ENCODE data around the gene MAP7D2. TPM values are rescaled to one million over a fixed set of nuclear protein-coding genes. Genes with fewer than 3 reads are reported as not detected.

MAP7D2 gene
- total and polyA plus RNA-seq, 9 donors = 0.12 to 1.7 (median 0.28) TPM

DNA sequence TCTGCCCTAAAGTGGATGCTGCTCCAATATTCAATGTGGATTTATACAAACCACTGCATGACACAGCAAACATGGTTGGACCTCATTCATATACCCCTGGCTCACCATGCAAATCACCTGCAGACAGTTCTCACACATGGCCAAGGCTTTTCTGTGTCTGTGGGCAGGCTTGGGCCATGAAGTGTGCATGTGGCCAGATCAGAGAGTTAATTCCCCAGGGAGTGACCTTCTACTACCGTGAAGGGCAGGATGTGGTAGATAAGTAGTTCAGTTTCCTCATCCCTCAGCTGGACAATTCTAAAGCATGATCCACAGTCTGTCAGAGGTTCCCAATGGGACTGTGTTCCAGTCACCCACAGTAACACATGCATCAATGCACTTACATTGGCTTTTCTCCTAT, 101.3 kb downstream of the MAP7D2 start:
- TF ChIP-seq EP300 (IDR thresholded peaks at IDR 0.05) (no peak), POLR2A (IDR thresholded peaks at IDR 0.05) (no peak)
- TF ChIP-seq, protein P1, sequence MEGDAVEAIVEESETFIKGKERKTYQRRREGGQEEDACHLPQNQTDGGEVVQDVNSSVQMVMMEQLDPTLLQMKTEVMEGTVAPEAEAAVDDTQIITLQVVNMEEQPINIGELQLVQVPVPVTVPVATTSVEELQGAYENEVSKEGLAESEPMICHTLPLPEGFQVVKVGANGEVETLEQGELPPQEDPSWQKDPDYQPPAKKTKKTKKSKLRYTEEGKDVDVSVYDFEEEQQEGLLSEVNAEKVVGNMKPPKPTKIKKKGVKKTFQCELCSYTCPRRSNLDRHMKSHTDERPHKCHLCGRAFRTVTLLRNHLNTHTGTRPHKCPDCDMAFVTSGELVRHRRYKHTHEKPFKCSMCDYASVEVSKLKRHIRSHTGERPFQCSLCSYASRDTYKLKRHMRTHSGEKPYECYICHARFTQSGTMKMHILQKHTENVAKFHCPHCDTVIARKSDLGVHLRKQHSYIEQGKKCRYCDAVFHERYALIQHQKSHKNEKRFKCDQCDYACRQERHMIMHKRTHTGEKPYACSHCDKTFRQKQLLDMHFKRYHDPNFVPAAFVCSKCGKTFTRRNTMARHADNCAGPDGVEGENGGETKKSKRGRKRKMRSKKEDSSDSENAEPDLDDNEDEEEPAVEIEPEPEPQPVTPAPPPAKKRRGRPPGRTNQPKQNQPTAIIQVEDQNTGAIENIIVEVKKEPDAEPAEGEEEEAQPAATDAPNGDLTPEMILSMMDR (IDR thresholded peaks at IDR 0.05) = no peak
- no peaks in the 10 kb centered on the region for H3K9me3 ChIP-seq
- H3K27me3 ChIP-seq = no peaks in the 10 kb centered on the region
- 44 to 64% (median 52%) methylated on average over 1 of the region's 1 CpG for WGBS, 3 donors
- no peak overlapping the region for H3K27ac ChIP-seq
- H3K36me3 ChIP-seq = no peaks in the 10 kb centered on the region
- no peak for DNase-seq
- H3K4me1 ChIP-seq (ENCODE audit: insufficient read depth) = no peaks in the 10 kb centered on the region
- H3K4me3 ChIP-seq = no peak overlapping the region
- intact Hi-C loops (cut with DNase I) = no loop called here

DNA sequence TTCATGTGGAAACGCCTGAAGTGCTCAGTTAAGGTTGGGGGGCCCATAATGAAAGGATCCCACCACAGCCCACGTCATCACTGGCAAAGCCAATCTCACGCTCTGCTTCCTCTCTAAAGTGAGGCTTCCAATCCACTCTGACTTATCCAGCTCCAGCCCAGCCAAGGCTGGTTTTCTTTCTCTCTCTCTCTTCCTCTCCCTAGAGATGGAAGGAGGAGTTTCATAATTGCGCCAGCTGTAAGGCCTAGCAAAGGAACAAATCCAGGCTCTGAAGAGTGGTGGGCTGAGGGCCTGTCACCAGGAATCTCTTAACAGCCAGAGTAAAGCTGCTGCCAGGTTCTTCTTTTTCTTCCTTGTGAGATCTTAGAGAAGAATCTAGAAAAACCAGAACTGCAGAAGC, 105.1 kb downstream of the MAP7D2 start:
- Histone ChIP-seq H3K9me3 (no peaks in the 10 kb centered on the region), H3K27me3 (no peaks in the 10 kb centered on the region), H3K27ac (no peak overlapping the region), H3K4me3 (no peak overlapping the region), H3K36me3 (no peaks in the 10 kb centered on the region), H3K4me1 (ENCODE audit: insufficient read depth) (no peaks in the 10 kb centered on the region)
- 77 to 83% (median 79%) methylated on average over 4 of the region's 4 CpGs for WGBS, 3 donors
- no peak for DNase-seq
- TF ChIP-seq, protein P1 (IDR thresholded peaks at IDR 0.05) = no peak
- no peak for TF ChIP-seq POLR2A (IDR thresholded peaks at IDR 0.05)
- TF ChIP-seq EP300 (IDR thresholded peaks at IDR 0.05) = no peak
- intact Hi-C loops (cut with DNase I) = no loop called here

DNA sequence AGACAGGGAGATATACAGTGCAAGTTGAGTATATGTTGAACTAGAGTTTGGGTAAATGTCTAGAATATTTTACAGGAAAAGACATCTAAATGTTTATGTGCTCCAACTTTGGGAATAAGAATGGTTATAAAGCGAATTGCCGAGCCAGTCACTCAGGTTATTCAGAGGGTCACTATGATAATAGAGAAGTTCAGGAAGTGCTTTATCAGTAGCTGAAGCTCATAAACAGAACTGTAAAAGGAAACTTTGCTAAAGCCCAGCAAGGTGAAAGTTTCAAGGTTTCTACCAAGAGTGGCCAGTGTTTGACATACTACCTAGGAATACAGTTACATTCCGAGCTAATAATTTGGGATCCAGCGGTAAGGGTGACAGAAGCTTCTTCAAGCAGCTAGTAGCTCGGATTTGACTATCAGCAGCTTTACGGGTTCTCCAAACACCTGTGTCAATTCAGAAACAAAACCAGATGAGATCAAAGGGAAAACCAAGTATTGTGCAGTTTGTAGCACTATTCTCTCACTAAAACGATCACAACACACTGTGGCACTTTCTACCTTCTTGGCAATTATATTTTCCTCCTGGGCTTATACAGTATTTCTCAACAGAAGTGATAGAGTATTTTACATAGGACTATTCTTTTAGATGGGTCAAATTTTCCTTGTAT, 108.6 kb downstream of the MAP7D2 start:
- Histone ChIP-seq H3K27ac (no peak overlapping the region), H3K9me3 (no peaks in the 10 kb centered on the region), H3K4me1 (ENCODE audit: insufficient read depth) (no peaks in the 10 kb centered on the region), H3K36me3 (no peaks in the 10 kb centered on the region), H3K4me3 (no peak overlapping the region), H3K27me3 (no peaks in the 10 kb centered on the region)
- intact Hi-C loops (cut with DNase I) = no loop called here
- TF ChIP-seq, protein P1 (IDR thresholded peaks at IDR 0.05) = no peak
- TF ChIP-seq EP300 (IDR thresholded peaks at IDR 0.05) = no peak
- no peak for TF ChIP-seq POLR2A (IDR thresholded peaks at IDR 0.05)
- WGBS, 3 donors = 73 to 79% (median 75%) methylated on average over 7 of the region's 7 CpGs
- no peak for DNase-seq

DNA sequence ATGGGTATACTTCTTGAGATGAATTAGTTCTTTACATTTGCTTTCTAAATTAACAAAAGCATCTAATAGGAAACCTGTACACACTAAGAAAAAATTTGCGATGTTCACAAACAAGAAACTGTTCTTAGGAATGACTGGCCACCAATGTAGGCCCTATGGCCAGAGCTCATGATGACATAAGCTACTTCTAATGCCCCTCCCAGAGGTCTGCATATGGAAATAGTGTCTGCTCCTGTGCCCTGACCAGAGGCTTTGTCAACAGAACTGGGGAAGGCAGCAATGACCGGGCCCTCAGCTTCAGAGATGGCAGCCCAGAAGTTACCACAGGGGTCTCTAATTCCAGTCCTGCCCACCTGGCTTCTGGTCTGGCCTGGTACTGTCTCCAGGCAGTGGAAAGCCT, 110.8 kb downstream of the MAP7D2 start:
- Histone ChIP-seq H3K9me3 (no peaks in the 10 kb centered on the region), H3K4me1 (ENCODE audit: insufficient read depth) (no peaks in the 10 kb centered on the region), H3K27me3 (no peaks in the 10 kb centered on the region), H3K27ac (no peak overlapping the region), H3K36me3 (no peaks in the 10 kb centered on the region), H3K4me3 (no peak overlapping the region)
- 70 to 92% (median 91%) methylated on average over 2 of the region's 2 CpGs for WGBS, 3 donors
- intact Hi-C loops (cut with DNase I) = no loop called here
- TF ChIP-seq, protein P1 (IDR thresholded peaks at IDR 0.05) = no peak
- TF ChIP-seq EP300 (IDR thresholded peaks at IDR 0.05) = no peak
- TF ChIP-seq POLR2A (IDR thresholded peaks at IDR 0.05) = no peak
- no peak for DNase-seq

All from ovary (tissue), 9 donors.